Gastrocnemius medialis (tissue), 4 donors: Measurements from ENCODE around the gene ANKRD36C. TPM values are rescaled to one million over a fixed set of nuclear protein-coding genes. Genes with fewer than 3 reads are reported as not detected.
"Not testable (repeated sequence)": the region's sequence is repeated elsewhere in the genome, so short reads cannot be mapped to it uniquely, and the experiment has no call there.

Source experiments
- ATAC-seq, 2 donors: fragments of 150-250 bp; one replicate each; pipeline ENCODE4 v1.9.1; 2016
- DNase-seq, 2 donors: peaks; one replicate each; pipeline ENCODE4 v3.0.0-alpha.2; 2019
- H3K27ac ChIP-seq, 4 donors: fragments of 200-600 bp; sonication (generic); 1 replicate in 1 of 4; 2 replicates in 3 of 4; pipeline ENCODE4 v1.5.1; 2016 to 2018; ENCODE audit warnings: mild to moderate bottlenecking in 2 of 4, moderate library complexity in 1 of 4
- H3K27me3 ChIP-seq, 3 donors: fragments of 200-600 bp; sonication (generic) in 2 of 3; 1 replicate in 1 of 3; 2 replicates in 2 of 3; pipeline versions ENCODE4 v1.5.1 to v1.6.0; 2016 to 2019; ENCODE audit warnings: mild to moderate bottlenecking in 1 of 3, moderate library complexity in 1 of 3
- H3K36me3 ChIP-seq, 2 donors: fragments of 200-600 bp; sonication (generic) in 1 of 2; one replicate each; pipeline ENCODE4 v1.5.1; 2017 to 2018
- H3K4me1 ChIP-seq, 2 donors: fragments of 200-600 bp; sonication (generic) in 1 of 2; one replicate each; pipeline ENCODE4 v1.5.1; 2016 to 2017; ENCODE audit warnings: mild to moderate bottlenecking in 2 of 2
- H3K4me3 ChIP-seq, 4 donors: fragments of 200-600 bp; sonication (generic) in 3 of 4; 1 replicate in 1 of 4; 2 replicates in 3 of 4; pipeline ENCODE4 v1.5.1; 2016 to 2019; ENCODE audit warnings: mild to moderate bottlenecking in 2 of 4
- H3K9me3 ChIP-seq, 3 donors: fragments of 200-600 bp; sonication (generic) in 2 of 3; 1 replicate in 1 of 3; 2 replicates in 2 of 3; pipeline ENCODE4 v1.5.1; 2016 to 2019
- POLR2A ChIP-seq, 2 donors: fragments of 450-650 bp; IDR thresholded peaks; one replicate each; pipeline ENCODE4 v1.6.1; 2017; ENCODE audit warnings: antibody characterized with exemption in 2 of 2, mild to moderate bottlenecking in 2 of 2, moderate library complexity in 2 of 2
- in situ Hi-C, 4 donors: fragments of 200-750 bp; cut with MboI; loops; one replicate each; pipeline versions ENCODE4 v1.15.0 to v1.8.0; 2017; ENCODE audit warnings: low sequenced_read_pairs in 4 of 4
- intact Hi-C: fragments of 100-400 bp; cut with DNase I; formaldehyde crosslinking; loops from one replicate; pipeline ENCODE4 v1.15.1; 2023; ENCODE audit warnings: low total_unique reads
- total RNA-seq, 4 donors: library from RNA; depleted of rRNA; stranded (reverse); fragments of >200 nt; gene quantifications; one replicate each; pipeline versions ENCODE4 v1.1.0 to v1.2.3, GENCODE V29; 2016
- TF ChIP-seq, protein P1 (sequence below), 5 experiments: fragments of 450-650 bp in 3 of 5; fragments of 200-600 bp in 2 of 5; sonication (generic) in 2 of 5; IDR thresholded peaks in 4 of 5; conservative IDR thresholded peaks in 1 of 5; 1 replicate in 4 of 5; 2 replicates in 1 of 5; pipeline ENCODE4 v1.5.1; 2016 to 2019; ENCODE audit warnings: antibody characterized with exemption in 5 of 5, mild to moderate bottlenecking in 3 of 5, moderate library complexity in 3 of 5

Gene ANKRD36C
- total RNA-seq, 4 donors from 2014 or later = 1.2 to 7.3 (median 1.6) TPM

DNA sequence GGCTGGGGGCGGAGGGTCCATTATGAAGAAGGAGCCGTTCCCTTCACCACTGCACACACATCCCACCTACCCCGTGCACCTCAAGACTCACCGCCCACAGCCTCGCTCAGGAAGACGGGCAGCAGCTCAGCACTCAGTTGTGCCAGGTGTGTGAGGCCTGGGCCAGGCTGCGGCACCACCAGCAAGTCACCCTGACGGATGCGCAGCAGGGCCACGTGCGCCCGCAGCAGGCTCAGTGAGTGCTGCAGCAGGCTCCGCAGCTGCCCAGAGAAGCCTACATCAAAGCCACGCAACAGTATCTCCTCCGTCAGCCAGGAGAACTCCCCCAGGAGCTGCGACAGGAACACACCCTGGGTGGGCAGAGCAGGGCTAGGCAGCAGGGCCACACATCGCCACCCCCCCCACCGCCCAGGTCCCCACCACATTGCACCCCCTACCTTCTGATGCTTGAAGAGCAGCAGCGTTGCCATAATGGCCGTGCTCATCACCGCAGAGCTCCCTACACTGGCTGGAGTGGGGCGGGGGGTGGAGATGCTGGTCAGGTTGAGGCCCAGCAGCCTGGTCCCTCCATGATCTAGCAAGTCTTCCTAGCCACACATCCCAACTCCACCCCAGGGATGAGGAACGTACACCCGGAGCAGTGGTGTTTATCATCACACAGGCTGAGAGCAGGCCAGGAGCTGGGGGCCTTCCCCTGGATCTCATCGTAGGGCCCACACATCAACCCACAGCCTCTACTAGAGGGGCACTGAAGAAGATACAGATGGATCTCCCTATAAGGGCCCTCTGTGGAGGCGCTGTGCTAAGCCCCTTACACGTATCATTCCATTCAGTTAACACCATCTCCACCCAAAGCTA, 32.9 kb upstream of the ANKRD36C start:
- Histone ChIP-seq H3K27ac (peak overlapping the region in 1 of 4 donors; percentile 28), H3K4me3 (peak overlapping the region in 1 of 4 donors; percentile 28), H3K9me3 (no peaks in the 10 kb centered on the region), H3K36me3 (no peaks in the 10 kb centered on the region), H3K4me1 (peaks cover 0 to 1% of the 10 kb centered on the region in 2 donors), H3K27me3 (no peaks in the 10 kb centered on the region)
- TF ChIP-seq, protein P1, sequence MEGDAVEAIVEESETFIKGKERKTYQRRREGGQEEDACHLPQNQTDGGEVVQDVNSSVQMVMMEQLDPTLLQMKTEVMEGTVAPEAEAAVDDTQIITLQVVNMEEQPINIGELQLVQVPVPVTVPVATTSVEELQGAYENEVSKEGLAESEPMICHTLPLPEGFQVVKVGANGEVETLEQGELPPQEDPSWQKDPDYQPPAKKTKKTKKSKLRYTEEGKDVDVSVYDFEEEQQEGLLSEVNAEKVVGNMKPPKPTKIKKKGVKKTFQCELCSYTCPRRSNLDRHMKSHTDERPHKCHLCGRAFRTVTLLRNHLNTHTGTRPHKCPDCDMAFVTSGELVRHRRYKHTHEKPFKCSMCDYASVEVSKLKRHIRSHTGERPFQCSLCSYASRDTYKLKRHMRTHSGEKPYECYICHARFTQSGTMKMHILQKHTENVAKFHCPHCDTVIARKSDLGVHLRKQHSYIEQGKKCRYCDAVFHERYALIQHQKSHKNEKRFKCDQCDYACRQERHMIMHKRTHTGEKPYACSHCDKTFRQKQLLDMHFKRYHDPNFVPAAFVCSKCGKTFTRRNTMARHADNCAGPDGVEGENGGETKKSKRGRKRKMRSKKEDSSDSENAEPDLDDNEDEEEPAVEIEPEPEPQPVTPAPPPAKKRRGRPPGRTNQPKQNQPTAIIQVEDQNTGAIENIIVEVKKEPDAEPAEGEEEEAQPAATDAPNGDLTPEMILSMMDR (IDR thresholded peaks at IDR 0.05 in 4 of 5, conservative IDR thresholded peaks at IDR 0.05 in 1 of 5) = no peak
- TF ChIP-seq POLR2A (IDR thresholded peaks at IDR 0.05) = no peak
- in situ Hi-C loops = loop anchor here (10.0 to 25.0 kb wide), 4 partner anchors 88 to 488 kb away; partner anchors contain the start of genes NEURL3 (in 3 of the 4), ADRA2B (in 2 of the 4), CIAO1 (in 1 of the 4) and TMEM127 (in 1 of the 4)
- no peak for DNase-seq
- ATAC-seq = no peak
- intact Hi-C loops = loop anchor here (10.0 kb wide), 3 partner anchors 150 to 480 kb away; partner anchors contain the start of genes CIAO1, NEURL3 and TMEM127

DNA sequence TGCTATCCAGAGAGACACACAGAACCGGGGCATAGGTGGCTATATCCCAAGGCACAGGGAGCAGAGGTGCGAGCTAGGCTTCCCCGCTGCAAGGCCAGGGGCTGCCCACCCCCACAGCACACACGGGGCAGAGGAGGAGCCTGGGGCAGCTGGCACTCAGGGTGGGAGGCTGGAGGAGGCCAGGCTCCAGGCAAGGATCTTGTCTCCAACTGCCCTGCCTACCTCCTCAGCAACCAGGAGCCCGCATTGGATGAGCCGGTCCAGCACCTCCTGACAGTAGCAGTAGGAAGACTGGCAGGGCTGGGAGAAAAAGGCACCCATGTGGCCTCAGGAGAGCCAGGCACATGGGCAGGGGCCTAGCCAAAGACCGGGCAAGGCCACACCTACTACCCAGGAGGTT, 32.1 kb upstream of the ANKRD36C start:
- not testable (repeated sequence) for DNase-seq, ATAC-seq, H3K9me3 ChIP-seq, H3K4me3 ChIP-seq, H3K4me1 ChIP-seq, H3K27me3 ChIP-seq, H3K27ac ChIP-seq, H3K36me3 ChIP-seq
- intact Hi-C loops = loop anchor here (10.0 kb wide), 3 partner anchors 151 to 481 kb away; partner anchors contain the start of genes CIAO1, NEURL3 and TMEM127
- in situ Hi-C loops = loop anchor here (10.0 to 25.0 kb wide), 4 partner anchors 89 to 489 kb away; partner anchors contain the start of genes NEURL3 (in 3 of the 4), ADRA2B (in 2 of the 4), CIAO1 (in 1 of the 4) and TMEM127 (in 1 of the 4)

DNA sequence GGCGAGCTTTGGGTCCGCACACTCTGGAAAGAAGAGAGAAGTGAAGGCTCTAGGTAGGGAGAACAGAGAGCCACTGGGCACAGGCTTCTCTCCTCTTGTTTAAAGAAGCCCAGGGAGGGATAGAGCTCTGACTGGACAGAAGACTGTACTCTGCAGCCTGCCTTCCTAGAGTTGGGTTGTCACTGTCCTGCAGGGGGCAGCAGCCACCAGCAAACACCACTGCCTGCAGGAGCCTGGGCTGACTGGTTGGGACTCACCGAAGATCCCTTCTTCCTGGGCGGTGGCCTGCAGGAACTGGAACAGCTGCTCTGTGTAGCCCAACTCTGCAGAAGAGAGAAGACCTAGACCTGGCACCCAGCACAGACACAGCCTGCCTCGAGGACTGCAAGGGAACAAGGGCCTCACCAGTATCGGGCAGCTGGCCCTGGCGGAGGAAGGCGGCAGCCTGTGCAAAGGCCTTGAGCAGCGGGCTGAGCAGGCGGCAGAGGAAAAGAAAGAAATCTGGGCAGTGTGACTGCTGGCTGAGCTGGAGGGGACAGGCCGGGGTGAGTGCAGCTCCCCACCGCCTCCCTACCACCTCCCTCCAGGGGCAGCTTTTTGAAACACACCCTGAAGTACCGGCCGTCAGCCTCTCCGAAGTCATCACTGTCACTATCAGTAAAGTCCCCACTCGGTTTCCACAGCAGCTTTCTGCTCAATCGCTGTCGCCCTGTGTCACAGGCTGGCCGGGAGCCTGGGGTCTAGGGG, 31.2 kb upstream of the ANKRD36C start:
- DNase-seq = peak; percentile 59 to 76
- not testable (repeated sequence) for H3K36me3 ChIP-seq, H3K27me3 ChIP-seq, H3K4me3 ChIP-seq, H3K9me3 ChIP-seq, H3K4me1 ChIP-seq
- in situ Hi-C loops (loop anchor here (10.0 to 25.0 kb wide), 4 partner anchors 89 to 489 kb away; partner anchors contain the start of genes NEURL3 (in 3 of the 4), ADRA2B (in 2 of the 4), CIAO1 (in 1 of the 4) and TMEM127 (in 1 of the 4)), intact Hi-C loops (loop anchor here (10.0 kb wide), 3 partner anchors 152 to 482 kb away; partner anchors contain the start of genes CIAO1, NEURL3 and TMEM127)
- ATAC-seq = peak; percentile 75 to 90
- TF ChIP-seq, protein P1 (IDR thresholded peaks at IDR 0.05 in 4 of 5, conservative IDR thresholded peaks at IDR 0.05 in 1 of 5) = peak; percentile 71 to 84 (median 76)
- peak overlapping the region in 1 of 4 donors; percentile 18 for H3K27ac ChIP-seq

DNA sequence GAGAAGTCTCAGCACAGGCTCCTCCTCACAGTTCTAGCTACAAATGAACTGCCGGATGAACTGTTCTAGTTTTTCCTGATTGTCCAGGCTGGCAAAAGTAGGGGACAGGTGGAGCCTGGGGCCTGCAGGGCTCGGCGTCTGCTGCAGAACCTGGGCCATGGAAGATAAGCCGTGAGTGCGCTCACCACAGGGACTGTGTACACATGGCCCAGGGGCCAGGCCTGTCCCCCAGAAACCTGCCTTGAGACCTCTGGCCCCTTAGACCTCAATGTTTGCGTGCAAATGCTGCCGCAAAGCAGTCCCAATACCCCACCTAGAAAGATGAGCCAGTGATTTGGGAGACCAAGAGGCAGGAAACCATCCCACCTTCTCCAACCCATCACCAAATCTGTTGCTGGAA, 30.5 kb upstream of the ANKRD36C start:
- ATAC-seq, H3K27ac ChIP-seq, H3K4me3 ChIP-seq, H3K9me3 ChIP-seq, H3K27me3 ChIP-seq, H3K36me3 ChIP-seq, H3K4me1 ChIP-seq, DNase-seq: not testable (repeated sequence)
- intact Hi-C loops (loop anchor here (10.0 kb wide), 3 partner anchors 153 to 483 kb away; partner anchors contain the start of genes CIAO1, NEURL3 and TMEM127), in situ Hi-C loops (loop anchor here (10.0 to 25.0 kb wide), 4 partner anchors 90 to 490 kb away; partner anchors contain the start of genes NEURL3 (in 3 of the 4), ADRA2B (in 2 of the 4), CIAO1 (in 1 of the 4) and TMEM127 (in 1 of the 4))

DNA sequence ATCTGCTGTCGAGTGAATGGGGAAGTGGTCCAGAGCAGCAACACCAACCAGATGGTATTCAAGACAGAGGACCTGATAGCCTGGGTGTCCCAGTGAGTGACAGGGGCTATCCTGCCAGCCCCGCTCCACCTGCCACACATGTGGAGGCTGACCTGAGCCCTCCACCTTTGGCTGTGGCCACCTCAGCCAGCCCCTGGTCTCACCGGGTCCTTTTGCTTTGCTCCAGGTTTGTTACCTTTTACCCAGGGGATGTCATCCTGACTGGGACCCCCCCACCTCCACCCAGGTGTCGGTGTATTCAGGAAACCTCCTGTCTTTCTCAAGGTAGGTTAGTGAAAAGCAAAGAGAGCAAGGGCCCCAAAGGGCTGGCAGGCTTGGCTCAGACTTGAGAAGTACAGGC, 29.5 kb upstream of the ANKRD36C start:
- in situ Hi-C loops = loop anchor here (10.0 to 25.0 kb wide), 4 partner anchors 91 to 491 kb away; partner anchors contain the start of genes NEURL3 (in 3 of the 4), ADRA2B (in 2 of the 4), CIAO1 (in 1 of the 4) and TMEM127 (in 1 of the 4)

DNA sequence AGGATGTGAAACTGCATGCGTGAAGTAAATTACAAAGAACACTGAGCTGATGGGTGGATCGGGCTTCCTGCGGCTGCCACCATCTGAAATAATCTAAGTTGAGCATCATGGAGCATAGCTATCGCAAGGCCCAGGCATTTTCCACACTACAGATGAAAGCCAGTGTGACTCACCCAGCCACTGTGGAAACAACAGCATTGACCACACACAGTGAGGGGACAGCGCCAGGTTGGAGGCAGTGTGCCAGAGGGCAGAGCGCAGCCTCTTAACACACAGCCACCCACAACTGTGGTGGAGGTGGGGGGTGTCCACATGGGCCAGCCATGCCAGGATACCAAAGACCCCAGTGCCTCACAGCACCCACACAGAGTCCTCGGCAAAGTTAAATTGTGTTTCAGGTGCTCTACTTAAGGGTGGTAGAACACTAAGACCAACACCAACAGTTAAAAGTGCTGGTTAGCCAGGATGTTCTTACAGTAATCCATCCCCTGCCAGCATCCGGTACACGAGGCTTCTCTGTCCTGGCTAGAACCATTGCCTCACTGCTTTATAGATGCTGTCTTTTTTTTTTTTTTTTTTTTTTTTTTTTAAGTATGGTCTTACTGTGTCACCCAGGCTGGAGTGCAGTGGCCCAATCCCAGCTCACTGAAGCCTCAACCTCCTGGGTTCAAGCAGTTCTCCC, 28.4 kb upstream of the ANKRD36C start:
- H3K4me1 ChIP-seq, H3K27ac ChIP-seq, DNase-seq, H3K9me3 ChIP-seq, H3K4me3 ChIP-seq, H3K27me3 ChIP-seq, H3K36me3 ChIP-seq: not testable (repeated sequence)
- intact Hi-C loops (loop anchor here (10.0 kb wide), 3 partner anchors 155 to 485 kb away; partner anchors contain the start of genes CIAO1, NEURL3 and TMEM127), in situ Hi-C loops (loop anchor here (10.0 to 25.0 kb wide), 4 partner anchors 92 to 492 kb away; partner anchors contain the start of genes NEURL3 (in 3 of the 4), ADRA2B (in 2 of the 4), CIAO1 (in 1 of the 4) and TMEM127 (in 1 of the 4))
- ATAC-seq = peak in 1 of 2 donors; percentile 62

More for the DNA sequence above, 29.5 kb upstream of the ANKRD36C start:
- not testable (repeated sequence) for H3K27me3 ChIP-seq, ATAC-seq, H3K36me3 ChIP-seq, H3K9me3 ChIP-seq, DNase-seq, H3K4me1 ChIP-seq, H3K27ac ChIP-seq, H3K4me3 ChIP-seq
- intact Hi-C loops = loop anchor here (10.0 kb wide), 3 partner anchors 154 to 484 kb away; partner anchors contain the start of genes CIAO1, NEURL3 and TMEM127

DNA sequence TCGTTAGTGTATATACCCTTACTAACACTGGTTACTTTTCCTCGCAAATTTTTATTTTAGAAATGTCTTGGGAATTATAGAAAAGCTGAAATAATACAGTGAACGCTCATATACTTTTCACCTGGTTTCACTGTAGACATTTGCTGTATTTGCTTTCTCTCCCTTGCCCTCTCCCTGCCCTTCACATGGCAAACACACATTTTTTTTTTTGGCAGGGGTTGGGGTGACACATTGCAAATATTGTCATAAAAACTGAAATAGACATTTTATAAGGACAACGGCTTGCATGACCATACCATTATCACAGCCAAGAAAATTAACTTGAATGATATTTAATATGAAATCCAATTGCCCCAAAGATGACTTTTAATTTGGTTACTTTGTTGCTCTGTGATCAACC, 24.7 kb upstream of the ANKRD36C start:
- in situ Hi-C loops = loop anchor here (25.0 kb wide), 3 partner anchors 96 to 496 kb away; partner anchors contain the start of genes NEURL3 (in 3 of the 4), ADRA2B (in 2 of the 4), CIAO1 (in 1 of the 4) and TMEM127 (in 1 of the 4)

More for the DNA sequence above, 24.7 kb upstream of the ANKRD36C start:
- H3K27me3 ChIP-seq, ATAC-seq, H3K27ac ChIP-seq, H3K9me3 ChIP-seq, intact Hi-C loops, H3K36me3 ChIP-seq, H3K4me1 ChIP-seq, DNase-seq, H3K4me3 ChIP-seq: not testable (repeated sequence)
